ENCODE measurements around the gene ANTKMT.

Gene ANTKMT

GRCh38 chr16:768428-768827 lies 47.5 kb downstream of the ANTKMT start:
- TF ChIP-seq TSHZ2 (CRISPR knock-in tag; IDR thresholded peaks at IDR 0.05) (no peak), ARNTL (CRISPR knock-in tag; IDR thresholded peaks at IDR 0.05; ENCODE audit: borderline replicate concordance, low read depth) (no peak), TOX (CRISPR knock-in tag; IDR thresholded peaks at IDR 0.05; ENCODE audit: borderline replicate concordance) (no peak), POU6F1 (CRISPR knock-in tag; IDR thresholded peaks at IDR 0.05; ENCODE audit: borderline replicate concordance, low read depth) (no peak), GLIS3 (CRISPR knock-in tag; IDR thresholded peaks at IDR 0.05) (no peak), ESRRG (CRISPR knock-in tag; IDR thresholded peaks at IDR 0.05) (no peak), ZFP30 (CRISPR knock-in tag; IDR thresholded peaks at IDR 0.05) (no peak), PATZ1 (CRISPR knock-in tag; IDR thresholded peaks at IDR 0.05; ENCODE audit: borderline replicate concordance) (no peak), ZNF565 (CRISPR knock-in tag; conservative IDR thresholded peaks at IDR 0.05; ENCODE audit: low read depth) (no peak), ZNF70 (CRISPR knock-in tag; IDR thresholded peaks at IDR 0.05) (no peak), BACH2 (CRISPR knock-in tag; IDR thresholded peaks at IDR 0.05; ENCODE audit: borderline replicate concordance) (no peak), ZC3H10 (CRISPR knock-in tag; IDR thresholded peaks at IDR 0.05) (no peak), CSRNP3 (CRISPR knock-in tag; IDR thresholded peaks at IDR 0.05) (no peak), ZNF8 (CRISPR knock-in tag; IDR thresholded peaks at IDR 0.05) (no peak), CSDC2 (CRISPR knock-in tag; IDR thresholded peaks at IDR 0.05) (no peak), CREB5 (CRISPR knock-in tag; IDR thresholded peaks at IDR 0.05; ENCODE audit: low read depth) (no peak), TCF4 (CRISPR knock-in tag; IDR thresholded peaks at IDR 0.05; ENCODE audit: borderline replicate concordance) (no peak), SNAI2 (CRISPR knock-in tag; IDR thresholded peaks at IDR 0.05) (no peak), ZFP3 (CRISPR knock-in tag; IDR thresholded peaks at IDR 0.05) (no peak), ISL1 (CRISPR knock-in tag; IDR thresholded peaks at IDR 0.05) (no peak)
- ATAC-seq, result no peak

GRCh38 chr16:769184-769784 lies 48.3 kb downstream of the ANTKMT start:
- TF ChIP-seq ZFP3 (CRISPR knock-in tag; IDR thresholded peaks at IDR 0.05) (no peak), POU6F1 (CRISPR knock-in tag; IDR thresholded peaks at IDR 0.05; ENCODE audit: borderline replicate concordance, low read depth) (no peak), CREB5 (CRISPR knock-in tag; IDR thresholded peaks at IDR 0.05; ENCODE audit: low read depth) (no peak), CSDC2 (CRISPR knock-in tag; IDR thresholded peaks at IDR 0.05) (no peak)
- no peak for ATAC-seq
